Bone marrow (tissue), 2 donors: ENCODE measurements around the gene PROKR1.

ENCODE experiments used
- DNase-seq, 2 donors: peaks; one replicate each; lab custom pipeline; 2025; lab: John Stamatoyannopoulos, UW

PROKR1 gene

DNA sequence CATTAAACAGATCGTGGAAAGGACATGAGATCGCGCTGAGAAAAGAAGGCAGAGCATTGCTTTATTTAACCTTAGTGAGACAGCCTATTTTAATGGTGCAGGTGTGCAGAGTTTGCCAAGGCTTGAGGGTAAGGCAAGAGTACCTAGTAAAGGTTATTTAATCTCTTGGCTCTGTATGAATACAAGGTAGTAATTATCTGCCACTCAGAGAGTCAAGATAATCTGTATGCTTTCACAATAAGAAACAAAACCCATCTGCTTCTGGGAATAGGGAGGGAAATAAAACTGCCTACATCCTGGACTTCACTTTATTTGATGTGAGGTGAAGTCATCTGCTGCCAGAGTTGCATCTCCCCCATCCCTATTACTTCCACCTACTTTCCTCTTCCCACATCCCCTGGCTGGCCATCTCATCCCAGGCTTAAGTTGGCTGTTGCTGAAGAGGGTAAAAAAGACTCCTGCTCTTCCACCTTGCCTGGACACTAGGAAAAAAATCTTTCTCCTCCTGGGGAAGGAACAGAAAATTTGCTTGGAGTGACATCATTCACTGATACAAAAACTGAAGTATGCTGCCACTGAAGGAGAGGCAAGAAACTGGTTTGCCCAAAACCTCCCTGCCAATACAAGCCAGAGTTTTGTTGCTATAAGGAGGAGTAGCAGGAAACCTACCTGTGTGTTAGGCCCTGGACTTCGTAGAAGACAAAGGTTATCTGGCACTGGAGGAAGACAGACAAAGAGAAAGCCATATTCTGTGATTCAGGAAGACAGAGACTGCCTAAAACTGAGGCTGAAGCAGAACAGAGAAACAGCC is 55.4 kb downstream of the PROKR1 start:
- no peak for DNase-seq

DNA sequence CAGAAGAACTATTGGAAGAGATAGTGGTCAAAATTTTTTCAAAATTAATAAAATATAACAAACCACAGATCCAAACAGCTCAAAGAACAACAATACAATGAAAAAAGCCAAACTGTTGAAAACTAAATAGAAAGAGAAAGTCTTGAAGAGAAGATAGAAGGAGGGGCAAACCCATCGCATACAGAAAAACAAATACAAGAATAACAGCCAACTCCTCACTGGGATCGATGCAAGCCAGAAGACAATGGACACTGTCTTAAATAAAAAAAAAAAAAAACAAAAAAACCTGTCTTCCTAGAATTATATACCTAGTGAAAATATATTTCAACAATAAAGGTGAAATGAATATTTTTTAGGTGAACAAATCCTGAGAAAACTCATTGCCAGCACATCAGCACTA is 57.2 kb downstream of the PROKR1 start:
- no peak for DNase-seq

DNA sequence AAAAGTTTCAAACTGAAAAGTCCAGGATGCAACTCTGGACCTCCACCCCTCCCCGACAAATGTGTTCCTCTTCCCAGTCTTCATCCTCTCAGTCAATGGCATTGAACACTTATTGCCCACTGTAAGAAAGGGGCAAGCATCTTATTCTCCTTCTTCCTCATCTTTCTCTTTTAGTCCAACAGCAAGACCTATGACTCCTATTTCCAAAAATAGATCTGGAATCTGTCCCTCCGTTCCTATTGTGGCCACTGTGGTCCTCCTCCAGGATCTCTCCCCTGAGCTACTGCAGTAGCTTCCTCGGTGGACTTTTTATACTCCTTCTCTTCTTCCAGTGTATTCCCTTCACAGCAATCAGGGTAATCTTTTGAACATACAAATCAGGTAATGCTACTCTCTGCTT is 63.3 kb downstream of the PROKR1 start:
- DNase-seq: no peak
